ENCODE results near the gene RAI1. TPM values are rescaled to one million over a fixed set of nuclear protein-coding genes. Genes with fewer than 3 reads are reported as not detected.

The RAI1 gene
- total RNA-seq, 1 experiment from 2014 or later: 46.8 TPM

DNA sequence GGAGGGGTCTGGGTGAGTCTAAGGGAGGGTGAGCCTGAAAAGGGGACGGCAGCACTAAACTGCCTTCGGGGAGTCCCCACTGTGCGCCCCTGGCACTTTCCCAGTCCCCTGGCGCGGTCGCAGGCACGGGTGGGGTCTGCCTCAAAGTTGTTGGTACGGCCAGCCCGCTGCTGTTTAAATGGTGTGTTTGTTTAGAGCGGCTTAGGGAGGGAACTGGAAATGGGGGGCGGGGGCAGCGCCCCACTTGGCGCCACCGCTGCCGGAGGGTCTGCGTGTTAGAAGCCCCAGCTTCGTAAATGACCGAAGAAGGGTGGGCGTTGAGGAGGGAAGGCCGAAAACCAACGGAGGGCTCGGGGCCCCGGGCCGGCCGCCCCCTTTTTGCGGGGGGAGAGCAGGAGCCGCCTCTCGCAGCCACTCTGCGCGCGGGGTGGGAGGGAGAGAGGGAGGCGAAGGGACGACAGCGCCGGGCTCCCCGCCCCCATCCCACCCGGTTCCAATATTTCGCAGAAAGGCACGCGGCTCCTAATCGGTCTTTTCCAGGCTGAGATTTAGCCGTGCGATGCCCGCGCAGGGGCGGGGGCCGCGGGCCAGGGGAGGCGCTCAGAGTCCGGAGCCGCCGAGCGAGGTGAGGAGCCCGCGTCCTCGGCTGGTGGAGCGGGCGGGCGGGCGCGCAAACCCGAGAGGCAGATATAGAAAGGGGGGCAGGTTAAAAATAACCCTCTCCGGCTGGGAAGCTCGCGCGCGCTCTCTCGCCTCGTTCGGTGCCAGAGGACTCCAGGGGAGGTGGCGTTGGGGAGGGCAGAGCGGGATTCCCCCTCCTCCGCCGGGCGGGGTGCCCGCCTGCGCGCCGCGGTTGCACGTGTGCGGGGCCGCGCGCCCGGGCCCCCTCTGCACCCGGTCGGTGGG lies 100.6 kb downstream of the RAI1 start:
- ChIA-PET POLR2A (ENCODE audit: low non-redundant PET) (no interaction called here), CTCF (interaction anchor here (1.2 kb wide), 1 partner anchor 87 kb away, joined by 5 read pairs; no protein-coding TSS in a partner anchor)
- Histone ChIP-seq H3K4me1 (ENCODE audit: insufficient read depth, low read length, poor library complexity, severe bottlenecking) (peaks cover 58% of the 10 kb centered on the region), H3K27ac (ENCODE audit: low read depth, low read length, poor library complexity, severe bottlenecking) (peak overlapping the region; percentile 86), H3K4me3 (ENCODE audit: low read depth, low read length, poor library complexity, severe bottlenecking) (peak overlapping the region; percentile 63), H3K27me3 (replicated peaks; ENCODE audit: insufficient read depth, low read depth, low read length, poor library complexity) (no peaks in the 10 kb centered on the region), H3K9me3 (ENCODE audit: low read depth, low read length, poor library complexity, severe bottlenecking) (no peaks in the 10 kb centered on the region), H3K36me3 (ENCODE audit: insufficient read depth, low read length, poor library complexity, severe bottlenecking) (no peaks in the 10 kb centered on the region)
- BruUV-seq (replicated peaks): no TSS peak
- no peak for TF ChIP-seq EZH2 (IDR thresholded peaks at IDR 0.05; ENCODE audit: borderline replicate concordance, low read depth, low read length, poor library complexity, severe bottlenecking)
- TF ChIP-seq, protein P1, sequence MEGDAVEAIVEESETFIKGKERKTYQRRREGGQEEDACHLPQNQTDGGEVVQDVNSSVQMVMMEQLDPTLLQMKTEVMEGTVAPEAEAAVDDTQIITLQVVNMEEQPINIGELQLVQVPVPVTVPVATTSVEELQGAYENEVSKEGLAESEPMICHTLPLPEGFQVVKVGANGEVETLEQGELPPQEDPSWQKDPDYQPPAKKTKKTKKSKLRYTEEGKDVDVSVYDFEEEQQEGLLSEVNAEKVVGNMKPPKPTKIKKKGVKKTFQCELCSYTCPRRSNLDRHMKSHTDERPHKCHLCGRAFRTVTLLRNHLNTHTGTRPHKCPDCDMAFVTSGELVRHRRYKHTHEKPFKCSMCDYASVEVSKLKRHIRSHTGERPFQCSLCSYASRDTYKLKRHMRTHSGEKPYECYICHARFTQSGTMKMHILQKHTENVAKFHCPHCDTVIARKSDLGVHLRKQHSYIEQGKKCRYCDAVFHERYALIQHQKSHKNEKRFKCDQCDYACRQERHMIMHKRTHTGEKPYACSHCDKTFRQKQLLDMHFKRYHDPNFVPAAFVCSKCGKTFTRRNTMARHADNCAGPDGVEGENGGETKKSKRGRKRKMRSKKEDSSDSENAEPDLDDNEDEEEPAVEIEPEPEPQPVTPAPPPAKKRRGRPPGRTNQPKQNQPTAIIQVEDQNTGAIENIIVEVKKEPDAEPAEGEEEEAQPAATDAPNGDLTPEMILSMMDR (conservative IDR thresholded peaks at IDR 0.05; ENCODE audit: low read depth, low read length): no peak
- peak; percentile 87 for DNase-seq (ENCODE audit: low spot score)
- intact Hi-C loops (cut with micrococcal nuclease; ENCODE audit: unreplicated experiment): no loop called here

DNA sequence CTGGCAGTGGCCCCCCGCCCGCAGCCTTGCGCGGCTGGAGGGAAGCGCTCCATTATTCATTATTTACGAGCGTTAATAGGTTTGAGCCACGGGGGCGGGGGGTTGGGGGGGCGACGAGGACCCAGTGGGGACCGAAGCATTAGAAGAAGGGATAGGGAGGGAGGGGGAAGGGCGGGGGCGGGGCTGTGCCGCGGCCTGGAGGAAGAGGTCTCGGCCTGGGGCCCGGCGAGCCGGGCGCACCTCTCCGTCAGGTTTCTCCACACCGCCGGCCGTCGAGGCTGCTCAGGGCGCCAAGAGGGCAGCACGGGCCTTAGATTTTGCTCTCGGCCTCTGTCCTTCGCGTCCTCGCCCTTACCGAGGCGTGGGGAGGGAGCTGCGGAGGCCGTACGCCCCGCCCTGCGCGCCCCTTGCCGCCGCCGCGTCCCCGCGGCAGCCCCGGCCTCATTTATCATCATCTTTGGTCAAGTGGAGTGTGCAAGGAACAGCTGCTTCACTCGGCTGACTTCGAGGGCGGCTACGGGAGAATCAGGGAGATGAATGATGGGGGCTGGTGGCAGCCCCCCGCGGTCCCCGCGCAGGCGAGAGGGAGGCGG lies 101.4 kb downstream of the RAI1 start:
- Histone ChIP-seq H3K36me3 (ENCODE audit: insufficient read depth, low read length, poor library complexity, severe bottlenecking) (no peaks in the 10 kb centered on the region), H3K27me3 (replicated peaks; ENCODE audit: insufficient read depth, low read depth, low read length, poor library complexity) (no peaks in the 10 kb centered on the region), H3K27ac (ENCODE audit: low read depth, low read length, poor library complexity, severe bottlenecking) (peak overlapping the region; percentile 86), H3K4me1 (ENCODE audit: insufficient read depth, low read length, poor library complexity, severe bottlenecking) (peaks cover 66% of the 10 kb centered on the region), H3K9me3 (ENCODE audit: low read depth, low read length, poor library complexity, severe bottlenecking) (no peaks in the 10 kb centered on the region), H3K4me3 (ENCODE audit: low read depth, low read length, poor library complexity, severe bottlenecking) (peak overlapping the region; percentile 63)
- ChIA-PET POLR2A (ENCODE audit: low non-redundant PET) (no interaction called here), CTCF (interaction anchor here (0.6 kb wide), 1 partner anchor 39 kb away, joined by 3 read pairs; no protein-coding TSS in a partner anchor)
- peak; percentile 46 for DNase-seq (ENCODE audit: low spot score)
- no peak for TF ChIP-seq EZH2 (IDR thresholded peaks at IDR 0.05; ENCODE audit: borderline replicate concordance, low read depth, low read length, poor library complexity, severe bottlenecking)
- TF ChIP-seq, protein P1 (conservative IDR thresholded peaks at IDR 0.05; ENCODE audit: low read depth, low read length): no peak
- intact Hi-C loops (cut with micrococcal nuclease; ENCODE audit: unreplicated experiment): no loop called here
- BruUV-seq (replicated peaks): no TSS peak

DNA sequence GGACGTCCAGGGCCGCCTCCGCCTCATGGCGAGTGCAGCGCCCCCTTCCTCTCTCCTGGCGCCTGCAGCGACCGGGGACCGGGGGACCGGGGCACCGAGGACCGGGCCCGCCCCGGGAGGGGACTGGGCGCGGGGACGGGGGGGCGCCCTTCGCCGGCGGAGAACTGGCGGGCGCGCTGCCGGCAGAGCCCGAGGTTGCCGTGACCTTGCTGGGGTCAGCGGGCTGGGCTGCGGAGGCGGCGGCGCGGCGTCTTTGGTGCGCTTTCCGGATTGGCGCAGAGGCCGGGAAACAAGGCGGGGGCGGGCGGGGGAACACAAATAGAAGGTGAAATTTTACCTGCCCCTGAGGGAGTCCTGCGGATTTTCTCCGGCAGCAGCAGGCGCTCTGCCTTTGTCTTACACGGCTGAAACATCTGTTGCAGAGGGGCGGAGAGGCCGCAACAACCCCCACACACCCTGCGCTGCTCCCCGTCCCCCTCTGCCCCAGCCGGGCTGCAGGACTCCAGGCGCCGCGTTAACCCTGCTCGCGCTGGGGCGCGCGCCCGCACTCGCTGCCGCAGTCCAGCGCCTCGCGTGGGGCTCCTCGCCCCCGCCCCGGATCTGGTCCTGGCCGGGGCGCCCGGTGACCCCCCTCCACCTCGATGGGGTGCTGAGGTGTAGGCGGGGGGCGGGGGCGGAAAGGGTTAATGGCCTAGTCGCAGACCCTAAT lies 102.0 kb downstream of the RAI1 start:
- ChIA-PET CTCF (interaction anchor here (0.6 to 1.5 kb wide), 2 partner anchors 38 to 136 kb away, joined by 3 to 4 read pairs; no protein-coding TSS in a partner anchor), POLR2A (ENCODE audit: low non-redundant PET) (no interaction called here)
- DNase-seq (ENCODE audit: low spot score): peak; percentile 82
- intact Hi-C loops (cut with micrococcal nuclease; ENCODE audit: unreplicated experiment): no loop called here
- H3K27ac ChIP-seq (ENCODE audit: low read depth, low read length, poor library complexity, severe bottlenecking): peak overlapping the region; percentile 86
- no peaks in the 10 kb centered on the region for H3K27me3 ChIP-seq (replicated peaks; ENCODE audit: insufficient read depth, low read depth, low read length, poor library complexity)
- no peaks in the 10 kb centered on the region for H3K36me3 ChIP-seq (ENCODE audit: insufficient read depth, low read length, poor library complexity, severe bottlenecking)
- BruUV-seq (replicated peaks): no TSS peak
- peak overlapping the region; percentile 63 for H3K4me3 ChIP-seq (ENCODE audit: low read depth, low read length, poor library complexity, severe bottlenecking)
- no peaks in the 10 kb centered on the region for H3K9me3 ChIP-seq (ENCODE audit: low read depth, low read length, poor library complexity, severe bottlenecking)
- TF ChIP-seq EZH2 (IDR thresholded peaks at IDR 0.05; ENCODE audit: borderline replicate concordance, low read depth, low read length, poor library complexity, severe bottlenecking): no peak
- TF ChIP-seq, protein P1 (conservative IDR thresholded peaks at IDR 0.05; ENCODE audit: low read depth, low read length): peak; percentile 47
- peaks cover 73% of the 10 kb centered on the region for H3K4me1 ChIP-seq (ENCODE audit: insufficient read depth, low read length, poor library complexity, severe bottlenecking)
